SU-DHL-6 (cell line): Measurements from ENCODE around the gene SLC25A25.

Experiments used
- H2AFZ ChIP-seq: fragments of 200-600 bp; sonication (generic); 2 replicates; pipeline ENCODE4 v1.6.1; 2014; ENCODE audit warnings: low read depth, mild to moderate bottlenecking, moderate library complexity, mixed read lengths, antibody characterized with exemption, low read length; ENCODE audit not compliant: severe bottlenecking
- H3F3A ChIP-seq: fragments of 200-600 bp; shearing (Covaris generic); 2 replicates; pipeline ENCODE4 v1.6.0; 2016; ENCODE audit warnings: antibody characterized with exemption, mild to moderate bottlenecking; ENCODE audit not compliant: insufficient read depth
- H3K27ac ChIP-seq: fragments of 200-600 bp; sonication (generic); 2 replicates; pipeline ENCODE4 v1.5.1; 2016; ENCODE audit warnings: low read depth, mild to moderate bottlenecking, low read length, moderate library complexity, mixed read lengths
- H3K27me3 ChIP-seq: fragments of 200-600 bp; sonication (generic), shearing (Covaris generic); 2 replicates; pipeline ENCODE4 v1.6.0; 2014; ENCODE audit warnings: mild to moderate bottlenecking, low read length
- H3K36me3 ChIP-seq: fragments of 200-600 bp; sonication (generic); 2 replicates; pipeline ENCODE4 v1.6.1; 2014; ENCODE audit warnings: mild to moderate bottlenecking, low read length, mixed read lengths
- H3K4me2 ChIP-seq: fragments of 300-600, 200-600 bp; shearing (Covaris generic), sonication (generic); 2 replicates; pipeline ENCODE4 v1.6.0; 2014; ENCODE audit warnings: low read length, low read depth, mild to moderate bottlenecking; ENCODE audit not compliant: poor library complexity, severe bottlenecking
- H3K4me3 ChIP-seq: fragments of 200-600 bp; sonication (generic); 2 replicates; pipeline ENCODE4 v1.5.1; 2014; ENCODE audit warnings: antibody characterized with exemption, low read length, mild to moderate bottlenecking, mixed read lengths; ENCODE audit not compliant: insufficient read depth, poor library complexity, severe bottlenecking
- H3K79me2 ChIP-seq: fragments of 200-600 bp; sonication (generic); 2 replicates; pipeline ENCODE4 v1.6.1; 2014; ENCODE audit warnings: mild to moderate bottlenecking, low read length, moderate library complexity; ENCODE audit not compliant: insufficient read depth
- H3K9ac ChIP-seq: fragments of 200-600 bp; sonication (generic); 2 replicates; pipeline ENCODE4 v1.7.0; 2014; ENCODE audit warnings: mild to moderate bottlenecking, low read length
- H3K9me2 ChIP-seq: fragments of 200-600 bp; sonication (generic); replicated peaks from 2 replicates; pipeline ENCODE4 v1.6.1; 2014; ENCODE audit warnings: low read length; ENCODE audit not compliant: insufficient read depth
- H3K9me3 ChIP-seq: fragments of 200-600 bp; sonication (generic); 2 replicates; pipeline ENCODE4 v1.6.1; 2014; ENCODE audit warnings: low read length, mixed read lengths; ENCODE audit not compliant: insufficient read depth
- H4K20me1 ChIP-seq: fragments of 200-600 bp; sonication (generic); 2 replicates; pipeline ENCODE4 v1.6.1; 2014; ENCODE audit warnings: low read depth, mild to moderate bottlenecking, antibody characterized with exemption, low read length, moderate library complexity, mixed read lengths
- CTCF ChIP-seq: fragments of 200-600 bp; sonication (generic); IDR thresholded peaks from one replicate; pipeline ENCODE4 v1.5.1; 2017; ENCODE audit warnings: antibody characterized with exemption, mild to moderate bottlenecking, low read length, moderate library complexity; ENCODE audit not compliant: insufficient read depth, poor library complexity, severe bottlenecking
- EZH2phosphoT487 ChIP-seq: fragments of 200-600 bp; sonication (generic), shearing (Covaris generic); conservative IDR thresholded peaks from 2 replicates; pipeline ENCODE4 v1.6.1; 2018; ENCODE audit warnings: mild to moderate bottlenecking, antibody characterized with exemption, low read length, moderate library complexity, mixed read lengths

Gene SLC25A25

GRCh38 chr9:128153060-128153946 lies 85.3 kb downstream of the SLC25A25 start:
- H3F3A ChIP-seq: no peaks in the 10 kb centered on the region
- no peak overlapping the region for H3K4me2 ChIP-seq
- no peak overlapping the region for H3K9ac ChIP-seq

DNA sequence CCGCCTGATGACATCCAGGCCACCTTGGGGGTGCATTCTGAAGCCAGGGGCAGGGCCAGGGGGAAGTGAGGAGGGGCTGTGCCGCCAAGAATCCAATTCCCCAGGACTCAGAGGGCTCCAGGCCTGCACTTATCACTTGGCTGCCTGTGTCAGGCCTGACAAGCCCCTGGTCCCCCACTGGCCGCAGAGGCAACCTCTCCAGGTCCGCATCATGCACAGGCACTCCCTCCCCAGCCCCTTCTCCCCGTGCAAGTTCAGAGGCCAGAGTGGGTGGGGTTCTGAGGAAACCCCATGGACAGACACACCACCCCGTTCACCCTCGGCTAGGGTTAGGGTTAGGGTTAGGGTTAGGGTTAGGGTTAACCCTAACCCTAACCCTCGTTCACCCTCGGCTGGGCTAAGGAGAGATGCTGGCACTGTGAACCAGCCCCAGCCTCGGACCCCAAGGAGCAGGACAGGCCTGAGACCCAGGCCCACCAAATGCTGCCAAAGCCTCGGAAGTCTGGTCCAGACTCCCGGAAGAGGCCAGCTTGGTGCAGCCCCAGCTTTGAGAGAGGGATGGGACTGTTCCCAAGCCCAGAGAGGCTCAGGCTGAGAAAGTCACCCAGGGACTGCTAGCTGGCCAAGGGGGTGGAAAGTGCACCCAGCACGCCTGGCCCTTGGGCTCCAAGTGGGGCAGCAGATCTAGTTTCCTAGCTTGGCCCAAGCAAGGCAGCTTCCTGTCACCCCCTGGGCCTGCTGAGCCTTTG lies 86.1 kb downstream of the SLC25A25 start:
- no peak overlapping the region for H2AFZ ChIP-seq

More at GRCh38 chr9:128153060-128153946, 85.3 kb downstream of the SLC25A25 start:
- H3K9me2 ChIP-seq: no peaks in the 10 kb centered on the region
- H3K4me3 ChIP-seq: no peak overlapping the region
- H2AFZ ChIP-seq: no peak overlapping the region
- no peaks in the 10 kb centered on the region for H3K9me3 ChIP-seq
- H3K27ac ChIP-seq: no peak overlapping the region
- no peaks in the 10 kb centered on the region for H4K20me1 ChIP-seq
- H3K27me3 ChIP-seq: no peaks in the 10 kb centered on the region
- H3K79me2 ChIP-seq: no peaks in the 10 kb centered on the region
- TF ChIP-seq CTCF: no peak
- no peak for TF ChIP-seq EZH2phosphoT487
- H3K36me3 ChIP-seq: no peaks in the 10 kb centered on the region

DNA sequence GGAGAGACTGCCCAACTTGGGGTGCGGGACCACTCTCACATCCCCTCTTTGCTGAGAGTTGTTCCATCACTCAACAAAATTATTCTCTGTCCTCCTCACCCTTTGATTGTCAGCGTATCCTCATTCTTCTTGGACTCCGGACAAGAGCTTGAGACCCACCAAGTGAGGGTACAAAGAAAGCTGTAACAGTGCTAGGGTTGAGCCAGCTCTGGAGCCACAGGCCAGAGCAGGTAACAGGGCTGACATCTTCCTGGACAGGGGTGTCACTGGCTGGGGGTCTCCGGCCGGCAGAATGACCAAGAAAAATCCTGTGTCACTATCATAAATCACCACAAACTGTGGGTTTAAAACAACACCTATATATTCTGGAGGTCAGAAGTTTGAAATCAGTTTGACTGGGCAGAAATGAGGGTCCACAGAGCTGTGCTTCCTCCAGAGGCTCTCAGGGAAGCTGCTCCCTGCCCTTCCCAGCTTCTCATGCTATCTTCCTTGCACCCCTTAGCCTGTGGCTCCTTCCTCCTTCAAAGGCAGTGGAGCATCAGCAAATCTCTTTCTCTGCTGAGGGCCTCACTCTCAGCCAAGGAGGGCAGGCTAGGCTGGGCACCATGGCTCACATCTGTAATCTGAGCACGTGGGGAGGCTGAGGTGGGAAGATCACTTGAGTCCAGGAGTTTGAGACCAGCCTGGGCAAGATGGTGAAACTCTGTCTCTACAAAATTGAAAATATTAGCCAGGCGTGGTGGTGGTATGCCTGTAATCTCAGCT lies 87.9 kb downstream of the SLC25A25 start:
- H3K9me3 ChIP-seq: no peaks in the 10 kb centered on the region
- H2AFZ ChIP-seq: no peak overlapping the region
- H3K9ac ChIP-seq: no peak overlapping the region
- TF ChIP-seq CTCF (no peak), EZH2phosphoT487 (no peak)
- H3F3A ChIP-seq: no peaks in the 10 kb centered on the region
- no peaks in the 10 kb centered on the region for H3K36me3 ChIP-seq
- no peak overlapping the region for H3K4me3 ChIP-seq
- H3K9me2 ChIP-seq: no peaks in the 10 kb centered on the region
- no peaks in the 10 kb centered on the region for H4K20me1 ChIP-seq
- no peaks in the 10 kb centered on the region for H3K27me3 ChIP-seq
- H3K27ac ChIP-seq: no peak overlapping the region
- no peak overlapping the region for H3K4me2 ChIP-seq
- H3K79me2 ChIP-seq: no peaks in the 10 kb centered on the region

More for the DNA sequence above, 86.1 kb downstream of the SLC25A25 start:
- Histone ChIP-seq H3K4me2 (no peak overlapping the region), H3K27me3 (no peaks in the 10 kb centered on the region), H3K79me2 (no peaks in the 10 kb centered on the region), H4K20me1 (no peaks in the 10 kb centered on the region), H3K9me3 (no peaks in the 10 kb centered on the region), H3K9me2 (no peaks in the 10 kb centered on the region), H3K4me3 (no peak overlapping the region), H3K36me3 (no peaks in the 10 kb centered on the region), H3F3A (no peaks in the 10 kb centered on the region), H3K9ac (no peak overlapping the region), H3K27ac (no peak overlapping the region)
- TF ChIP-seq EZH2phosphoT487 (no peak), CTCF (no peak)
